ENCODE results near the gene G2E3.
"Not testable (repeated sequence)": the region's sequence is repeated elsewhere in the genome, so short reads cannot be mapped to it uniquely, and the experiment has no call there.

G2E3 gene

GRCh38 chr14:30559638-30560091, 707 bp downstream of the G2E3 start:
- in situ Hi-C loops (cut with MboI; ENCODE audit: low sequenced_read_pairs), result no loop called here

GRCh38 chr14:30560581-30560980, 1.6 kb downstream of the G2E3 start:
- in situ Hi-C loops (cut with MboI; ENCODE audit: low sequenced_read_pairs), result no loop called here

- in situ Hi-C loops (cut with MboI; ENCODE audit: low sequenced_read_pairs), result no loop called here
Measured at GRCh38 chr14:30564235-30564867, 5.4 kb downstream of the G2E3 start.

DNA sequence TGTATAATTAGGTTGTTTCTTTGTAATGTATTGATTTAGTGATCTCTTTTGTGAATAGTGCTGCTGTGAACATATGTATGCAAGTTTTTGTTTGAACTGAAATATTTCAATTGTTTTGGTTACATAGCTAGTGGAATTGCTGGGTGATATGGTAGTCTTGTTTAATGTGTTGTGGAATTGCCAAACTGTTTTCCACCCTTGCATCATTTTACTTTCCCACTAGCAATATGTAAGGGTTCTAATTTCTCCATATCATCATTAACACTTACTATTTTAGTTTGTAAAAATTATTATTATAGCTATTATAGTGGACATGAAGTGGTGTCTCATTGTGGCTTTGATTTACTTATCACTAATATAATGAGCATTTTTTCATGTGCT, 5.9 kb downstream of the G2E3 start:
- in situ Hi-C loops (cut with MboI; ENCODE audit: low sequenced_read_pairs), result no loop called here

DNA sequence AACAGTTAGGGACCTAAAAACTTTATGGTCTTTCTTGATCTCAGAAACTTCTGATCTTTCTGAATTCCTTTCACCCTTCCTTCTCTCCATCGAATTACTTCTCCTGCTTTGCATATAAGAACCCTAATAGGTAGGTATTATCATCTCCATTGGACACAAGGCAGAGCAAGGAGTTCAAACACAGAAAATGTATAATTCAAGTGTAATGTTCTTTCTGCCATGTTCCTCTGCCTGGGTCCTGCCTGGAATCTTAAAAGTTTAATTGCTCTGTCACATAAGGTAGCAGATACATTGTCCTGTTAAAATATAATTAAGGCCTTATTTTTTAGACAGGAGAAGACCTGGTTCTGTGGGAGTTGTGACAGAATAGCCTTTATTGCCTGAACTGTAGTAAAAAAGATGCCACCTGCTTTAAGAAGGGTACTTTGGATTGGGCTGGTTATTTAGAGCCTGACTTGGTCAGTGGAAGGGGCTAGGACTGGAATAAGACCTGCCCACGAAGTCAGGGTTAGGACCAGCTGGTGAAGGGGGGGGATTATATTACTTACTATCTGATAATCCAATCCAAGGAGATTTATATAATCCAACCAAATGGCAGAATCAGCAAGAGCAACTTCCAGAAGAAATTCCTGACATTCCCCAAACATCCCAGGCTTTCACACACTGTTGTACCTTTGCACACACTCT, 10.4 kb downstream of the G2E3 start:
- in situ Hi-C loops (cut with MboI; ENCODE audit: low sequenced_read_pairs), result no loop called here

- in situ Hi-C loops (cut with MboI; ENCODE audit: low sequenced_read_pairs), result no loop called here
Measured at GRCh38 chr14:30569903-30570226, 10.9 kb downstream of the G2E3 start.

DNA sequence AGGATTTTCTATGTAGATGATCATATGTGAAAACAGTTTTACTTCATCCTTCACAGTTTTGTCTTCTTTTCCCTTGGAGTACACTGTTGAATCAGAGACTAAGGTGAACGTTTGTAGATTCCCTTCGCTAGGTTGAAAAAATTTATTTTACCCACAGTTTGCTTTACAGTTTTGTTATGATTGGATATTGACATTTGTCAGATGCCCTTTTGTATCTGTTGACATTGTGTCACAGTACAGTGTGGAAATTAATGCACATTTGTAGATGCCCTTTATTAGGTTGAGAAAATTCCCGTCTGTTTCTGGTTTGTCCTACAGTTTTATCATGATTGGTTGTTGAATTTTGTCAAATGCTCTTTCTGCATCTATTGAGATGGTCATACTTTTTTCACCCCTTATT, 13.3 kb downstream of the G2E3 start:
- in situ Hi-C loops (cut with MboI; ENCODE audit: low sequenced_read_pairs), result no loop called here

- in situ Hi-C loops (cut with MboI; ENCODE audit: low sequenced_read_pairs), result no loop called here
Measured at GRCh38 chr14:30572771-30573170, 13.8 kb downstream of the G2E3 start.

GRCh38 chr14:30573226-30573814, 14.4 kb downstream of the G2E3 start:
- in situ Hi-C loops (cut with MboI; ENCODE audit: low sequenced_read_pairs), result no loop called here

DNA sequence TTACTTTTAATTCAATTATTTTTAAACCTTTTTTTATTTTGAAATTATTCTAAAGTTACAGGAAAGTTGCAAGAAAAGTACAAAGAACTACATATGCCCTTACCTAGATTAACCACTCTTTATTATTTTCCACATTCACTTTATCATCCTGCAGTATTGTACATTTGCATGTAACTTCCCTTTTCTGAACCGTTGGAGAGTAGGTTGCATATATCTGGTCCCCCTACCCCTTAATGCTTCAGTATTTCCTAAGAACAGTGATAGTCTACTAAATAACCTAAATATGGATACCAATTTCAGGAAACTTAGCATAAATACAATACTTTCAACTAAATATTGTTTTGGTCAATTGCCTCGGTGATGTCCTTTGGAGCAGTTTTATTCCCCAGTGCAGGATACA, 15.0 kb downstream of the G2E3 start:
- in situ Hi-C loops (cut with MboI; ENCODE audit: low sequenced_read_pairs), result no loop called here

DNA sequence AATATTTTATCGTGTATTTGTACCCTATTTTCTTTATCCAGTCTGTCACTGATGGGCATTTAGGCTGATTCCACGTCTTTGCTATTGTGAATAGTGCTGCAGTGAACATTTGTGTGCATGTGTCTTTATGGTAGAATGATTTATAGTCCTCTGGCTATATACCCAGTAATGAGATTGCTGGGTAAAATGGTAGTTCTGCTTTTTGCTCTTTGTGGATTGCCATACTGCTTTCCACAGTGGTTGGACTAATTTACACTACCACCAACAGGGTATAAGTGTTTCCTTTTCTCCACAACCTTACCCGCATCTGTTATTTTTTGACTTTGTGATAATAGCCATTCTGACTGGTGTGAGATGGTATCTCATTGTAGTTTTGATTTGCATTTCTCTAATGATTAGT, 15.8 kb downstream of the G2E3 start:
- in situ Hi-C loops (cut with MboI; ENCODE audit: low sequenced_read_pairs), result not testable (repeated sequence)

- in situ Hi-C loops (cut with MboI; ENCODE audit: low sequenced_read_pairs), result not testable (repeated sequence)
Measured at GRCh38 chr14:30576333-30576732, 17.4 kb downstream of the G2E3 start.

DNA sequence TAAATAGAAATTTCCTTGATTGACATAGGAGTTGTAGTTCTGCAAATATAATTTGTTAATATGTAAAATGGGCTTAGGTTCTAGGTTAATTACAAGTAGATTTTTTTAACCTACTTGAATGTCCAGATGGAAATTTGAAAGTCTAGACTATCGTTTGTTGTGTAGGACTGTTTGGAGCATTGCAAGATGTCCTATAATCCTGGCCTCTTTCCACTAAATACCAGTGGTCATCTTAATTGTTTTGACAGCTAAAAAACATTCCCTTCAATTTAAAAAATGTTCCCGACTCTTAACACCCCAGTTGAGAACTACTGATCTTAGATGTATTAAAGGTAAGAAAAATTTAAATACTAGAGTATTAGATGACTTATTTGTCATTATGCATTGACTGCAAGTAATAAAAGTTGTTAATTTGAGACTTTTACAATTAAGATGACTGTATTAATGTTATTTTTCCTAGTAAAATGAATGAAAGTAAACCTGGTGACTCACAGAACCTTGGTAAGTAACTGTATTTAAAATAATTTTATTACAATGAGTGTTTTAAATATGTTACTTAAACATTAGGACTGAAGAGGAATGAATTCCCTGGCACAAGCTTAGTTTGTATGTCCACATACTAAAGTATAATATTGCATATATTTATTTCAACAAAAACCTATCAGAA, 21.8 kb downstream of the G2E3 start:
- in situ Hi-C loops (cut with MboI; ENCODE audit: low sequenced_read_pairs), result no loop called here

- in situ Hi-C loops (cut with MboI; ENCODE audit: low sequenced_read_pairs), result no loop called here
Measured at GRCh38 chr14:30581283-30581625, 22.3 kb downstream of the G2E3 start.

- in situ Hi-C loops (cut with MboI; ENCODE audit: low sequenced_read_pairs), result no loop called here
Measured at GRCh38 chr14:30582376-30582775, 23.4 kb downstream of the G2E3 start.

DNA sequence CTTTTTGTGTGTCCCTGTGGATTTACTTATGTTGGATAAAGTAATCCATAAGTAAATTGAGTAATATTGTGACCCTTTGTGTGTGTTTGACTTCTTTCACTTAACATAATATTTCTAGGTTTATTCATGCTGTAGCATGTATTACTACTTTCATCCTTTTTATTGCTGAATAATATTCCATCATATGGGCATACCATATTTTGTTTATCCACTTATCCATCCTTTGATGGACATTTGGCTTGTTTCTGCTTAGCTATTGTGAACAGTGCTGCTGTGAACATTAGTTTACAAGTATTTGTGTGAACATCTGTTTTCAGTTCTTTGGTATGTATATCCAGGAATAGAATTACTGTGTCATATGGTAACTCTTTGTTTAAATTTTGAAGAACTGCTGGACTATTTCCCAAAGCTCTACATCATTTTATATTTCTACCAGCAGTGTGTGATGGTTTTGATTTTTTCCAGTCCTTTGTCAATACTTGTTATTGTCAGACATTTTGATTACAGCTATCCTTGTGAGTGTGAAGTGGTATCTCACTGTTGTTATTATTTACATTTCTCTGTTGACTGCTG, 25.2 kb downstream of the G2E3 start:
- in situ Hi-C loops (cut with MboI; ENCODE audit: low sequenced_read_pairs), result no loop called here

DNA sequence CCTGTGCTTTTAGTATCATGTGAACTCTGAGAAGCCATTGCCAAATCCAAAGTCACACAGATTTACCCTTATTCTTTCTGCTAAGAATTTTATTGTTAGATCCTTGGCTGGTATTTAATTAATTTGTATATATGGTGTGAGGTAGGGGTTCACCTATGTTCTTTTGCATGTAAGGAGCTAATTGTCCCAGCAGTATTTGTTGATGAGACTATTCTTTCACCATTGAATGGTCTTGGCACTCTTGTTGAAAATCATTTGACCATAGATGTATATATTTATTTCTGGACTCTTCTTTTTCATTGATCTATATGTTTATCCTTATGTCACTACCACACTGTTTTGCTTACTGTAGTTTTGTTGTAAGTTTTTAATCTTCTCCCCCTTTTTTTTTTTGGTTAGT, 26.2 kb downstream of the G2E3 start:
- in situ Hi-C loops (cut with MboI; ENCODE audit: low sequenced_read_pairs), result no loop called here

DNA sequence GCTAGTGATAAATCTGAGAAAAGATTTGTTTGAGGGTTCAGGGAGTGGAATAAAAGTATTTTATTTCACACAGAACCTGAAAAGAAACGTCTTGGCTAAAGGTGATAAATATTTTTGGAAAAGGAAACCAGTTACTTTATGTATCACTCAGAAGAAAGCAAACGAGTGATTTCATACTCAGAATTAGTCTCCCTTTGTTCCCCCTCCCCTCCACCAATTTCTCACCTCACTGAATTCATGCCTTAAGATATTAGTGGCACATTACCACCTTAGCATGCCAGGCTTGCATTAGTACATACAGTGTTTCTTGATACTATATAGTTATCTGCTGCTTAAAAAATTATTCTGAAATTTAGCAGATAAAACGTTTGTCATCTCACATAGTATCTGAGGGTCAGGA, 28.2 kb downstream of the G2E3 start:
- in situ Hi-C loops (cut with MboI; ENCODE audit: low sequenced_read_pairs), result no loop called here

- in situ Hi-C loops (cut with MboI; ENCODE audit: low sequenced_read_pairs), result no loop called here
Measured at GRCh38 chr14:30588873-30589272, 29.9 kb downstream of the G2E3 start.

GRCh38 chr14:30596935-30597334, 38.0 kb downstream of the G2E3 start:
- in situ Hi-C loops (cut with MboI; ENCODE audit: low sequenced_read_pairs), result no loop called here

- in situ Hi-C loops (cut with MboI; ENCODE audit: low sequenced_read_pairs), result no loop called here
Measured at GRCh38 chr14:30597504-30597903, 38.5 kb downstream of the G2E3 start.
